Measurements from ENCODE around the gene ARHGAP8.

The ARHGAP8 gene

DNA sequence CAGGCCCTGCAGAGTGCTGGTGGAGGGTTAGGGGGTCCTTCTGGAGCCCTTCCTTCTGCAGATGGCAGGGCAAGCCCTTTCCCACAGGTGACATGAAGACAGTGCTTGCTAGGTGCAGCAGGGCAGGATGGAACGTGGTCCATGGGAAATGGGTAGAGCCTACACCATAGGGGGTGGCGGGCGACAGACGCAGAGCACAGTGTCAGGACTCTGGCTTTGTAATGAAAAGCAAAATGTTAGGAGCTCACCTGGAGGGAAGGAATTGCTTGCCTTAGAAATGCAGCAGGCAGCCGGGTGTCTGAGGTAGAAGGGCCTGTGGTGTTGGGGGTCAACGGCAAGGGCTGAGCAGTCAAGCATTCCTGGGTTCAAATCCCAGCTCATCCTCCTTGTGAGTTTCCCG is 54.9 kb downstream of the ARHGAP8 start:
- no peak for DNase-seq

- DNase-seq = no peak
These were observed 55.7 kb downstream of the ARHGAP8 start for GRCh38 chr22:44807915-44808690.

GRCh38 chr22:44809456-44809855 is 57.1 kb downstream of the ARHGAP8 start:
- no peak for DNase-seq

GRCh38 chr22:44811141-44811540 is 58.8 kb downstream of the ARHGAP8 start:
- DNase-seq = no peak

DNA sequence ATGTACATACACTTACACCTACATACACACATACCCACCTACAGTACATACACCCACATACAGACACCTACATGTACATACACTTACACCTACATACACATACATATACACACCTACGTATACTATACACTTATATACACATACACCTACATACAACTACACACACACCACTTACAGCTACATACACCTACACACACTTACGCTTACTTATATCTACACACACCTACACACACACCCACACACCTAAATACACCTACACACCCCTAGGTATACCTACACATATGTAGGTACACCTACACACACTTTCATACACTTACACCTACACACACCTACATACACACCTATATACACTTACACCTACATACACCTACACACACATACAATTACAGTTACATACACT is 61.0 kb downstream of the ARHGAP8 start:
- no peak for DNase-seq

DNA sequence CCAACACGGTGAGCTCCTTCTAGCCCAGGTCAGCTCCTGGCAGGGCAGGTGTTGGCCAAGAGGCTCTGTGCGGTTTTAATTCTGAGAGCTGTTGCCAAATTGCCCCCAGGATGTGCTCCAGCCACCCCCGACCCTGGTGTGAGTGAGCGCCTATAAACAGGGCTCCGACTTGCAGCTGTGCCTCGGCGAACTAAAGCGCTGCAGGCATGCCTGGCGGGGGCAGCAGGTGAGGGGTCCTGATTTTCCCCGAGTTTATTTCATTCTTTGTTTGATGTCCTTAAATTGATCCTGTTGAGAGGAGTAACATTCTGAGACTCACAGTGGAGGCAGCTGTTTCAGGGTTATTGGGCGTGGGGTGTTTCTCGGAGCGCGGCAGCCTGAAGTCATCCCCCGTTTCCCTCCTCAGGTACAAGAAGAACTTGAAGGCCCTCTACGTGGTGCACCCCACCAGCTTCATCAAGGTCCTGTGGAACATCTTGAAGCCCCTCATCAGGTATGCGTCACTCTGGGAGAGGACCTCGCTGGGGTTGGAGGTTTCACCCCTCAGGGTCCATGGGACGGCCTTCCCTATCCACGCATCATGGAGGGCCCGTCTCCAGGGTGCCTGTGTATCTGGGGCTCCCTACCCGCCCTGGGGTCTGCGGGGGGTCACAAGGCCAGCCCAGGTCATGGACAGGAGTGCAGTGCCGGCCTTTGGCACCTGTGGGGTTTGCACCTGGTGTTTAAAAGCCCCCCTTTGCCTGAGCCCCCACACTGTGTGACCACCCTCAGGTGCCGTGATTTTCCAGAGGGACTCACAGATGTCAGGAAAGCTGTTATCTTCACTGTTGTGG is 62.1 kb downstream of the ARHGAP8 start:
- no peak for DNase-seq

GRCh38 chr22:44815099-44816070 is 63.0 kb downstream of the ARHGAP8 start:
- DNase-seq = no peak

GRCh38 chr22:44816141-44816540 is 63.8 kb downstream of the ARHGAP8 start:
- DNase-seq = no peak

- DNase-seq = no peak
These were observed 66.4 kb downstream of the ARHGAP8 start for GRCh38 chr22:44818727-44819126.

DNA sequence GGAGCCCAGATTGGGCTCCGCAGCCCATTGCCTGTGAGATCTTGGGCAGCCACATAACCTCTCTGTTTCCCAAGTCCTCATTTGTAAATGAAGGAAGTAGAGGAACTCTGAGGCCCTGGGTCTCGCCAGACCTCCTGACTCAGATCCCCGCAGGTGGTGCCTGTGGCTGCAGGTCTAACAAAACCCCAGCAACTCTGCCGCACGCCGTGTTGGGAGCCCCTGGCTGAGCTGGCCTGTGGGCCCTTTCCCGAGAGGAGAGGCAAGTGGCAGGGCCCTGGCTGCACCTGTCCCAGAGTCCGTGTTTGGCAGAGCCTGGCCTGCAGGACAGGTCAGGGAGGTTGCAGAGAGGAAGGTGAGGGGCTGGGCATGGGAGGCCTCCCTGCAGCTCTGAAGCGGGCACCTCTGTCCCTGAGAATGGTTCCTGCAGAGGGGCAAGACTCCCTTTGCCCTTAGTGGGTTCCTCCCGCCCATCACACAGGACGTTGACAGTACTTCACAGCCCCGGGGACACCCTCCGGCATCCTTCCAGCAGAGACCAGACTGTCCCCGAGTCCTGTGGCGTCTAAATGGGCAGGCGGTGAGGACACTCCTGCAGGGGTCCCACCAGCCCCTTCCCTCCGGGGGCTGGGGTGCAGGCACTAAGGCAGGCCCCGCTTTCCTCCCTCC is 67.7 kb downstream of the ARHGAP8 start:
- no peak for DNase-seq

- no peak for DNase-seq
These were observed 69.5 kb downstream of the ARHGAP8 start for GRCh38 chr22:44821741-44822475.

DNA sequence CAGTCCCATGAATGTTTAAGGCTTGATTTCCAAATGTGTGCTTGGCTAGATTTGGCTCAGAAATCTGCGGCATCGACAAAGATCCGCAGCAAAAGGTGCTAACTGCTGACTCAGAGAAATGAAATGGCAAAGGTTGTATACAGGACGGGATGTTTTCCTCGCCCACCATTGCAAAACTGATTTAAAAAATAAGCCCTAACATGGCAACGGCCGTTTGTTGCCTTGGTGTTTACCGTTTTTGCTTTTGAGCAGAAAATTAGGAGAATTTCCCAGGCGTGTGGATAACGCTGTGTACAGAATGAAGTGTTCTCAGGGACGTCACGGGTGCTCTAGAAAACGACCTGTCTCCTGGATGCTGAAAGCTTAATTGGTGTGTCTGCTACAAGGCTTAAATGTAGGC is 70.2 kb downstream of the ARHGAP8 start:
- no peak for DNase-seq

DNA sequence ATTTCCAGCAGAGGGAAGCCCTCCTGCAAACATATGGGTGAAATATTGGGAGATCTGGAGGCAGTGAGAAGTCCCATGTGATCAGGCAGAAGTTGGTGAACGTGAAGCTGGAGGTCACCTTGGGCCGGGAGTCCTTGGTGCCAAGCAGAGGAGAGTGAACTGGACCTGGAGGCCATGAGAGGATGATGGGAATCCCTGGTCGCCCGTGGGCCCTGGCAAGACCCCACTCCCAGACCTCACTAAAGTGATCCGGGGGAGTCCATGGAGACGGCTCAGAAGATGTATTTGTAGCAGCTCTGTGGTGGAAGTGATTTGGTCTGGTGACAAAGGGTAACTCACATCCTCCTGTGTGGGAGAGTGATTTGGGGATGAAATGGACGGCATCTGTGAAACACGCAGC is 71.0 kb downstream of the ARHGAP8 start:
- DNase-seq = no peak

GRCh38 chr22:44823806-44824205 is 71.4 kb downstream of the ARHGAP8 start:
- DNase-seq = no peak

GRCh38 chr22:44824271-44824670 is 71.9 kb downstream of the ARHGAP8 start:
- no peak for DNase-seq

- DNase-seq = no peak
These were observed 73.2 kb downstream of the ARHGAP8 start for GRCh38 chr22:44825310-44826150.

- DNase-seq = no peak
These were observed 75.4 kb downstream of the ARHGAP8 start for GRCh38 chr22:44827666-44828190.

DNA sequence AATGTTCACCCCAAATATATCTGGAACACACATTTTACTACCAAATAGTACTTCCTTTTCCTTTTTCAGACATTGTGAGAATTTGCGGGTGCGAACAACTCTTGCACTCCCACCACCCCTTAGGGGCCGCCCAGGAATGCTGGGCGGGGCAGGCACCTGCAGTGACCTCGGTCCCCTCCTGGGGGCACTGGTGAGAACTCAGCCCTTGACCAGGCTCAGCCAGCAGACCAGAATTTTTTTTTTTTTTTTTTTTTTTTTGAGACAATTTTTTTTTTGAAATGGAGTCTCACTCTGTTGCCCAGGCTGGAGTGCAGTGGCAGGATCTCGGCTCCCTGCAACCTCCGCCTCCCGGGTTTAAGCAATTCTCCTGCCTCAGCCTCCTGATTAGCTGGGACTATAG is 75.8 kb downstream of the ARHGAP8 start:
- no peak for DNase-seq

GRCh38 chr22:44831885-44832284 is 79.5 kb downstream of the ARHGAP8 start:
- DNase-seq = no peak

- DNase-seq = no peak
These were observed 81.7 kb downstream of the ARHGAP8 start for GRCh38 chr22:44834065-44834464.

DNA sequence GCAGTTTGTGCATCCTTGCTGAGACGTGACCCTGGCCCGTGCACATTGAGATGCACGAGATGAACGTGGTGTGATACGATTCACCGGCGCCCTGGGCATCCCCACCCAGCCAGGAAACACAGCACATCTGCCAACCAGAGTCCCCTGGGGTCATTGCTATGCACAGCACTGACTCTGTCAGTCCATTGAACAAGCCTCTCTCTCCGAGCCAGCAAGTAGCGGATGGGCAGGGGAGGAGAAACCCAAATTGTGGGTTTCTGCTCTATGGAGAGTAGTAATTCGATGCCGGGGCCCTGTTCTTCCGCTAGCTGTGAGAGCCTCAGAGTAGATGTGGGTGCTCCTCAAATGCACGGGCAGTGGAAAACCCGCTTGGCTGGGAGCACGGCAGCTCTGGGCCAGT is 85.1 kb downstream of the ARHGAP8 start:
- DNase-seq = no peak

All from NCI-H1092 (cell line).